Non-pigmented ciliary epithelial cell (primary cell): ENCODE data around the gene PPP1R14D.
A peak's percentile ranks its signal among the peaks of the same experiment; 100 is the strongest.

ENCODE experiments used
- DNase-seq: peaks from one replicate; pipeline ENCODE4 v3.0.0-alpha.2; 2010; ENCODE audit warnings: low read depth

Gene PPP1R14D

DNA sequence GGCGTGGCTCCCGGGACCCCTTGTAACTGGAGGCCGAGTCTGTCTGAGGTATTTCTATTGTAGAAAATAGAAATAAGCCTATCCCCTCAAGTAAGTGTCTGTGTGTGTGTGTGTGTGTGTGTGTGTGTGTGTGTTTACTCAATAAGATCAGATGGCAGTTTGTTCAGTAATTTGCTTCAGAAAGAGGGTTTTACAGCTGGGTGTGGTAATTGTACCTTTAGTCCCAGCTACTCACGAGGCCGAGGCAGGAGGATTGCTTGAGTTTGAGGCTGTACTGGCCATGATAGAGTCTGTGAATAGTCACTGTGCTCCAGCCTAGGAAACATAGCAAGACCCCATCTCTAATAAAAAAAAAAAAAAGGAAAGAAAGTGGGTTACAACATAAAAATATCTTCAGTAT lies 24.0 kb upstream of the PPP1R14D start:
- DNase-seq, result no peak

DNA sequence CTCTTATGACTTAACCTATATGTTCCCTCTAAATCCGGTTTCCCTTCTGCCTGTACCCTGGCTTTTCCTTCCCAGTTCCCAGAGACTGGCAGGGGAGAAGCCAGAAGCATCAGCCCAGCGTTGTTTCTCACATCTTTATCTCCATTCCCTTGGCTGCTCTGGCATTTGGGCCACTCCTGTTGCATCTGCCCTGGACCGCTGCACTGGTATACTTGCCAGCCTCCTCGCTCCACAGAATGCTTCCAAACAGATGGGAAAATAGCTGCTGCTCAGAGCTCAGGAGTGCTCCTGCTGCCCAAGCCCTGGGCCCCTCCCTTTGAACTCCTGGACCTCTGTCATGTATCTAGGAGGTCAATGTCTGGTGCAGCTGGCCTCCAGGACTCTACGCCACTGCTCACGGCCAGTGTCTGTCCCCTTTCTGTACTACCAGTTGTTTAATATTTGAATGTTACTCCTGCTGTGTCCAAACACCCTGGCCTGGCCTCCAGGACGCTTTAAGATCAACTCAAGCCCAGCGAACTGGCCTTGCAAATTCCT lies 22.1 kb upstream of the PPP1R14D start:
- DNase-seq, result no peak

- DNase-seq, result no peak
Measured at GRCh38 chr15:40847223-40847961, 18.9 kb upstream of the PPP1R14D start.

DNA sequence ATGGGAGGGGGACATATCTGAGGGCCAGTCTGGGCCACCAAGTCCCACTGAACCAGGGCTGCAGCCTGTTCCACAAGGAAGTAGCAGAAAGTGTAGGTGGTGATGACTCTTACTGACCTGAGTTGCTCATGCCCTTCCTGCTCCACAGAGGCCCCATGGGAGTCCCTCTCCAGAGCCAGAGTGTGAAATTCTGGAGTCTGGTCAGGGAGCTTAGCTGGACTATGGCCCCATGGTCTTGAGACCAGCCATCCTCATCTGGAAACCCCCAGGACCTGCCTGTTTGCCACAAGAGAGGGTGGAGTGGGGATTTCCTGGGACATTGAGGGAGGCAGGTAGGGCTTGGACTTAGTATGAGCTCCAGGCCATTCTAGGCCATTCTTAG lies 18.3 kb upstream of the PPP1R14D start:
- no peak for DNase-seq

- no peak for DNase-seq
Measured at GRCh38 chr15:40845511-40846284, 17.2 kb upstream of the PPP1R14D start.

- no peak for DNase-seq
Measured at GRCh38 chr15:40845036-40845435, 16.5 kb upstream of the PPP1R14D start.

GRCh38 chr15:40844696-40845030 lies 16.2 kb upstream of the PPP1R14D start:
- DNase-seq, result no peak

DNA sequence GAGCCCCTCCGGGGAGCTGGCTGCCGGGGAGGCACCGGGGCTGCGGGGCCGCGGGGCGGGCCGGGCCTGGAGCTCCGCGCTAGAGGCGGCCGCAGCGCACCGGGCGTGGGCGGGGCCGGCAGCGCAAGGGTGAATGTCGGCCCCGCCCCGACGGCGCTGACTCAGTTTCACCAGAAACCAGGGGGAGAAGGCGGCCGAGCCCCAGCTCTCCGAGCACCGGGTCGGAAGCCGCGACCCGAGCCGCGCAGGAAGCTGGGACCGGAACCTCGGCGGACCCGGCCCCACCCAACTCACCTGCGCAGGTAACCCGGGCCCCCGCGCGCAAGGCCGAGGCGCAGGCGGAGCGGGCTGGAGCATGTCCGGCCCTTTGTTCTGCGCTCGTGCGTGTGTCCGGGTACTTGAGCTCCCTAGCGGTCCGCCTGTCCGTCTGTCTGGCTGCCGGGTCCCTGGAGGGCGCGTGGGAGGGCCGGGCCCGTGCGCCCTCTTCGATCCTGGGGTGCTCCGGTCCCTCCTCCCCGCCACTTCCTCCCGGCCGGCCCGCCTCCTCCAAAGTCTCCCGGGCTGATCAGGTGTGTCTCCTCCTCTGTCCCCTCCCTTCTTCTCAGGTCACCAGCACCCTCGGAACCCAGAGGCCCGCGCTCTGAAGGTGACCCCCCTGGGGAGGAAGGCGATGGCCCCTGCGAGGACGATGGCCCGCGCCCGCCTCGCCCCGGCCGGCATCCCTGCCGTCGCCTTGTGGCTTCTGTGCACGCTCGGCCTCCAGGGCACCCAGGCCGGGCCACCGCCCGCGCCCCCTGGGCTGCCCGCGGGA lies 15.6 kb upstream of the PPP1R14D start, which contains the start of gene SPINT1:
TSS of gene SPINT1 (plus strand) at position 164 of the 811 bp plus-strand sequence. CDS start at position 671, 507 bp downstream.
- DNase-seq, result no peak

- DNase-seq, result no peak
Measured at GRCh38 chr15:40843261-40843884, 14.9 kb upstream of the PPP1R14D start.

DNA sequence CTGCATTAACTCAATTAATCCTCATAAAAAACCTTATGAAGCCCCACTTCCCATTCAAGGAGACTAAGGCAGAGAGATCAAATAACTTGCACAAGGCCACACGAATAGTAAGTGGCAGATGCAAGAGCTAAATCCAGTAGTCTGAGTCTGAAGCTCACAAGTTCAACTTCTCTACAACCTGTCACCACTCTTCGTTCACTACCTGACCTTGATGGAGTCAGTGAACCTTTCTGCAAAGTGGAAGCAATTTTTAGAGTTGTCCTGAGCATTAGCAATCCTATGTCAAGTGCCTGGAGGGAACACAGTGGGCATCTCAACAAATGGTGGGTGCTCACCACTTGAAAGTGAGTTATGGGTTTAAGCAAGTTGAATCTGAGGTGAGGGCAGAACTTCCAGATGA lies 13.2 kb upstream of the PPP1R14D start:
- DNase-seq, result no peak

GRCh38 chr15:40838756-40839155 lies 10.2 kb upstream of the PPP1R14D start:
- no peak for DNase-seq

DNA sequence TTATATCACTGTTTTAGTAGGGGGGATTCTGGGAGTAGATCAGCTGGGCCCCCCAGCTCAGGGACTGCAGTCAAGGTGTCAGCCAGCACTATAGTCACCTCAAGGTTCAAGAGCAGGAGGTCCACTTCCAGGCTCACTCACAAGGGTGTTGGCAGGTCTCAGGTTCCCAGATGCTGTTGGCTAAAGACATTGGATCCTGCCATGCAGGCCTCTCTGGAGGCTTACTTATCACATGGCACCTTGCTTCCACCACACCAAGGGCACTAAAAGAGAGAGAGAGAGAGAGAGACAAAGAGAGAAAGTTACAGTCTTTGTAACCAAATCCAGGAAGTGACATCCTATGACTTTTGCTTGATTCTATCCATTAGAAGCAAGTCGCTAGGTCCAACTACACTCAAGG lies 7.5 kb upstream of the PPP1R14D start:
- no peak for DNase-seq

GRCh38 chr15:40832903-40833302 lies 4.4 kb upstream of the PPP1R14D start:
- DNase-seq, result no peak

GRCh38 chr15:40831861-40832260 lies 3.4 kb upstream of the PPP1R14D start:
- DNase-seq, result no peak

GRCh38 chr15:40830884-40831283 lies 2.4 kb upstream of the PPP1R14D start:
- DNase-seq, result no peak

DNA sequence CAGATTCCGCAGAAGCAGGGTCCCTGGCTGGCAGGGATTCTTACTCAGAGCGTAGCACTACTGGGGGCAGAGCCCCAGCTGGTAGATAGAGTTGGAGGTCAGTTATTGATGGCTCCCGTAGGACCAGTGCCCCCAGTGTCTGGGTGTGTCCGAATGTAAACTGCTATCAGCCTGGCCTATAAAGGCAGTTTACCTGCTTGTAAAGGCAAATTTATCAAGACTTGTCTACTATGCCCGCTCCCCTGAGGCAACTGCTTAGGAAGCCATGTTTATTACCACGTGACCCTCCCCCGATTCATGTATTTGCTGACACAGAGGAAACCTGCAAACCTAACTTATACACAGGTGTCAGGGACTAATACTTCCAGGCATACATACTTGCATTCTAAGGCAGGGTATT lies 607 bp upstream of the PPP1R14D start:
- DNase-seq, result no peak

DNA sequence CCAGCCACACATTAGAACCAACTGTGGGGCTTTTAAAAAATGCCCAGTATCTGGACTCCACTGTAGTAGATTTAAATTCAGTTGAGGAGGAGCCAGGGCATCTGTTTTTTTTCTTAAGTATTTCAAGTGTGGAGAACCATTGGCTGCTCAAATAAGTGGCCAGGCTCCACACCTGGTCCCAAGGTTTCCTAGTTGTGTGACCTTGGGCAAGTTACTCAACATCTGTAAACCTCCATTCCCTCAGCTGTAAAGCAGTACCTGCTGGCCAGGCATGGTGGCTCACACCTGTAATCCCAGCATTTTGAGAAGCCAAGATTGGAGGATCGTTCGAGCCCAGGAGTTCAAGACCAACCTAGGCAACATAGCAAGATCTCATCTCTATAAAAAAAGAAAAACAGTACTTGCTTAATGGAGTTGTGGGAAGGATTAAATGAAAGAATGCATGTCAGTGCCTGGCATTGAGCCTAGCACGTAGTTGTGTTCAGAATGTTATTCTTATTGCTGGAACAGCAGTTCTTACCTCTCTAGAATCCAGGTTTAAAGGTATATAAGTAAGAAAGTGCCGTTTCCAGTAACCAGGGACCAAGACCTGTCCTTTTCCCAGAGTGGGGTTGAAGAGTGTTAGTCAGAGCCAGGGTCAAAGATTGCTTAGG lies 2.0 kb downstream of the PPP1R14D start:
- DNase-seq, result no peak

- peak; percentile 34 for DNase-seq
Measured at GRCh38 chr15:40825661-40826422, 2.7 kb downstream of the PPP1R14D start.

- no peak for DNase-seq
Measured at GRCh38 chr15:40823572-40824343, 4.8 kb downstream of the PPP1R14D start.

GRCh38 chr15:40821195-40821594 lies 7.3 kb downstream of the PPP1R14D start:
- DNase-seq, result no peak
